ENCODE measurements around the gene FHL3. TPM values are rescaled to one million over a fixed set of nuclear protein-coding genes. Genes with fewer than 3 reads are reported as not detected.
"Not testable (repeated sequence)": the region's sequence is repeated elsewhere in the genome, so short reads cannot be mapped to it uniquely, and the experiment has no call there.

FHL3 gene
- total RNA-seq, 1 experiment from 2014 or later = 106 TPM

- H3K27ac ChIP-seq (ENCODE audit: low read depth, low read length, poor library complexity, severe bottlenecking); BruUV-seq (replicated peaks); H3K4me3 ChIP-seq (ENCODE audit: low read depth, low read length, poor library complexity, severe bottlenecking); H3K9me3 ChIP-seq (ENCODE audit: low read depth, low read length, poor library complexity, severe bottlenecking); H3K27me3 ChIP-seq (replicated peaks; ENCODE audit: insufficient read depth, low read depth, low read length, poor library complexity); POLR2A ChIA-PET (ENCODE audit: low non-redundant PET); H3K4me1 ChIP-seq (ENCODE audit: insufficient read depth, low read length, poor library complexity, severe bottlenecking): not testable (repeated sequence)
- peak; percentile 69 for TF ChIP-seq CTCF (conservative IDR thresholded peaks at IDR 0.05; ENCODE audit: low read depth, low read length)
- intact Hi-C loops (cut with micrococcal nuclease; ENCODE audit: unreplicated experiment) = loop anchor here (1.0 kb wide), 1 partner anchor 85 kb away; no protein-coding TSS in a partner anchor
- DNase-seq (ENCODE audit: low spot score) = peak; percentile 71
- peaks cover 63% of the 10 kb centered on the region for H3K36me3 ChIP-seq (ENCODE audit: insufficient read depth, low read length, poor library complexity, severe bottlenecking)
- CTCF ChIA-PET = interaction anchor here (0.7 kb wide), 1 partner anchor 92 kb away, joined by 4 read pairs; no protein-coding TSS in a partner anchor
These were observed 30.2 kb downstream of the FHL3 start for GRCh38 chr1:37975083-37975482.

- CTCF ChIA-PET = interaction anchor here (0.7 kb wide), 1 partner anchor 516 kb away, joined by 5 read pairs; no protein-coding TSS in a partner anchor
- H3K9me3 ChIP-seq (ENCODE audit: low read depth, low read length, poor library complexity, severe bottlenecking) = no peaks in the 10 kb centered on the region
- no peaks in the 10 kb centered on the region for H3K4me1 ChIP-seq (ENCODE audit: insufficient read depth, low read length, poor library complexity, severe bottlenecking)
- no TSS peak for BruUV-seq (replicated peaks)
- no peaks in the 10 kb centered on the region for H3K27me3 ChIP-seq (replicated peaks; ENCODE audit: insufficient read depth, low read depth, low read length, poor library complexity)
- DNase-seq (ENCODE audit: low spot score) = no peak
- POLR2A ChIA-PET (ENCODE audit: low non-redundant PET) = no interaction called here
- H3K36me3 ChIP-seq (ENCODE audit: insufficient read depth, low read length, poor library complexity, severe bottlenecking) = peaks cover 62% of the 10 kb centered on the region
- H3K27ac ChIP-seq (ENCODE audit: low read depth, low read length, poor library complexity, severe bottlenecking) = no peak overlapping the region
- TF ChIP-seq EZH2 (IDR thresholded peaks at IDR 0.05; ENCODE audit: borderline replicate concordance, low read depth, low read length, poor library complexity, severe bottlenecking) (no peak), CTCF (conservative IDR thresholded peaks at IDR 0.05; ENCODE audit: low read depth, low read length) (no peak)
- intact Hi-C loops (cut with micrococcal nuclease; ENCODE audit: unreplicated experiment) = no loop called here
- H3K4me3 ChIP-seq (ENCODE audit: low read depth, low read length, poor library complexity, severe bottlenecking) = no peak overlapping the region
These were observed 30.7 kb downstream of the FHL3 start for GRCh38 chr1:37974567-37974966.

- DNase-seq (ENCODE audit: low spot score); H3K4me3 ChIP-seq (ENCODE audit: low read depth, low read length, poor library complexity, severe bottlenecking); H3K4me1 ChIP-seq (ENCODE audit: insufficient read depth, low read length, poor library complexity, severe bottlenecking); intact Hi-C loops (cut with micrococcal nuclease; ENCODE audit: unreplicated experiment); H3K27ac ChIP-seq (ENCODE audit: low read depth, low read length, poor library complexity, severe bottlenecking); BruUV-seq (replicated peaks); H3K27me3 ChIP-seq (replicated peaks; ENCODE audit: insufficient read depth, low read depth, low read length, poor library complexity); CTCF ChIA-PET; H3K9me3 ChIP-seq (ENCODE audit: low read depth, low read length, poor library complexity, severe bottlenecking); POLR2A ChIA-PET (ENCODE audit: low non-redundant PET): not testable (repeated sequence)
- H3K36me3 ChIP-seq (ENCODE audit: insufficient read depth, low read length, poor library complexity, severe bottlenecking) = peaks cover 62% of the 10 kb centered on the region
These were observed 31.6 kb downstream of the FHL3 start for GRCh38 chr1:37973684-37974083.

- Histone ChIP-seq H3K9me3 (ENCODE audit: low read depth, low read length, poor library complexity, severe bottlenecking) (no peaks in the 10 kb centered on the region), H3K27me3 (replicated peaks; ENCODE audit: insufficient read depth, low read depth, low read length, poor library complexity) (no peaks in the 10 kb centered on the region), H3K27ac (ENCODE audit: low read depth, low read length, poor library complexity, severe bottlenecking) (no peak overlapping the region), H3K36me3 (ENCODE audit: insufficient read depth, low read length, poor library complexity, severe bottlenecking) (peaks cover 53% of the 10 kb centered on the region), H3K4me3 (ENCODE audit: low read depth, low read length, poor library complexity, severe bottlenecking) (no peak overlapping the region), H3K4me1 (ENCODE audit: insufficient read depth, low read length, poor library complexity, severe bottlenecking) (no peaks in the 10 kb centered on the region)
- no peak for DNase-seq (ENCODE audit: low spot score)
- CTCF ChIA-PET = no interaction called here
- POLR2A ChIA-PET (ENCODE audit: low non-redundant PET) = no interaction called here
- TF ChIP-seq CTCF (conservative IDR thresholded peaks at IDR 0.05; ENCODE audit: low read depth, low read length) = no peak
- TF ChIP-seq EZH2 (IDR thresholded peaks at IDR 0.05; ENCODE audit: borderline replicate concordance, low read depth, low read length, poor library complexity, severe bottlenecking) = no peak
- no TSS peak for BruUV-seq (replicated peaks)
- intact Hi-C loops (cut with micrococcal nuclease; ENCODE audit: unreplicated experiment) = no loop called here
These were observed 40.0 kb downstream of the FHL3 start for GRCh38 chr1:37965301-37965700.

GRCh38 chr1:37964106-37964505 lies 41.2 kb downstream of the FHL3 start:
- H3K4me3 ChIP-seq (ENCODE audit: low read depth, low read length, poor library complexity, severe bottlenecking); H3K9me3 ChIP-seq (ENCODE audit: low read depth, low read length, poor library complexity, severe bottlenecking); H3K27me3 ChIP-seq (replicated peaks; ENCODE audit: insufficient read depth, low read depth, low read length, poor library complexity); H3K27ac ChIP-seq (ENCODE audit: low read depth, low read length, poor library complexity, severe bottlenecking); BruUV-seq (replicated peaks); CTCF ChIA-PET; DNase-seq (ENCODE audit: low spot score); H3K4me1 ChIP-seq (ENCODE audit: insufficient read depth, low read length, poor library complexity, severe bottlenecking); POLR2A ChIA-PET (ENCODE audit: low non-redundant PET); intact Hi-C loops (cut with micrococcal nuclease; ENCODE audit: unreplicated experiment): not testable (repeated sequence)
- peaks cover 52% of the 10 kb centered on the region for H3K36me3 ChIP-seq (ENCODE audit: insufficient read depth, low read length, poor library complexity, severe bottlenecking)

All from A673 (cell line).